ENCODE results near the gene DSC2.
"Not testable (repeated sequence)": the region's sequence is repeated elsewhere in the genome, so short reads cannot be mapped to it uniquely, and the experiment has no call there.

DSC2 gene

GRCh38 chr18:31042406-31043181, 59.6 kb downstream of the DSC2 start, which contains the start of gene DSC3:
TSS of gene DSC3 (minus strand) at chr18:31042742. CDS start at chr18:31042660, 82 bp downstream.
- no peak for DNase-seq

- DNase-seq: no peak
Measured at GRCh38 chr18:31042084-31042405, 60.2 kb downstream of the DSC2 start.

DNA sequence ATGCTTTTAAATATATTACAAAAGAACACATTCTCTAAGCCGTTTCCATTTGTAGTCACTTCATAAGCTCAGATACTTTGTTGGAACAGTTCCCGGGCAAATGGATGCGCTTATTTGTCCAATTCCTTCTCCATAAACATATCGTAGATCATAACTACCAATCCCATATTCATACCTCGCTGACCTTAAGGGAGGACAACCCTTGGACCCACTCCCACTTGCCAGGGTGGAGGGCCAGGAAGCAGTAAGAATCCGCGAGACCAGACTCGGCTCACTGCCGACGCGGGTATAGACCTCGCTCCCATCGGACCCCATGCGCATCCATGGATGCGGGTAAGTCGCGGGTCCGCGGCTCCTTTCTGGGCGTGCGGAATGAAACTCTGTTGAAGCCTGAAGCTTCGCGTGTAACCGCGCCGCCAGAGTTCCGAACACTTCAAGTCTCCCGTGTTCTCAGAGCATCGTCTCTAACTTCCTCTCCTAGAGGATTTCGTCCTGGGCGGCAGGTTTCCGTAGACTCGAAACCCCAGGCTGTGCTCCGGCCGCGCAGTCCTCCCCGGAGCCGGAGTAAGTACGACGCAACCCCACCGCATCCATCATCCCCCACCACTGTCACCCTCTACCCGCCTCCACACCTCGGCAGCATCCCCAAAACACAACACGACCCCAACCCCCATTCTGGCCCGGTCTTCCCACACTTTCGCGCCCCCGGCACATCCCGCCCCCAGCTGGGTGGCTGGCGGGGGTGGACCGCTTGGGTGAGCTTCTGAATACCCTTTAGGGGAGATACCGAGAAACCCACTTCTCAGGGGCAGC, 60.7 kb downstream of the DSC2 start:
- DNase-seq: no peak

GRCh38 chr18:31040686-31041270, 61.4 kb downstream of the DSC2 start:
- no peak for DNase-seq

DNA sequence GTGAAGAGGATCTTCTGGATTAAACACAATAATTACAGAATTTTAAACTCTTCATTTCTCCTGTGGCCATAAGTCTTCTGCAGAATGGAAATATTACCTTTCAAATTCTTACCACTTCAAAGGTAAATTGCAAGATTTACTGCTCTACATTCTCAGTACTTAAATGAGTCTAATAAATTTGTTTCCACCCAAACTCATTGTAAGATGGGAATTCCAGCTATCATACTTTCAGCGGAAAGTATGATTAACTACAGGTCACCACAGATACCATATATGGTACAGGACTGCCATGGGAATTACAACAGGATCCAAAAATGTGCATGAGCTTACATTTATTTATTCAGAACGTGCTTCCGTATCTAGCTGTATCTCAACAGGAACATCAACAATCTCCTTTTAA, 62.8 kb downstream of the DSC2 start:
- DNase-seq: no peak

GRCh38 chr18:31037686-31038085, 64.5 kb downstream of the DSC2 start:
- DNase-seq: not testable (repeated sequence)

- DNase-seq: no peak
Measured at GRCh38 chr18:31034541-31034940, 67.7 kb downstream of the DSC2 start.

DNA sequence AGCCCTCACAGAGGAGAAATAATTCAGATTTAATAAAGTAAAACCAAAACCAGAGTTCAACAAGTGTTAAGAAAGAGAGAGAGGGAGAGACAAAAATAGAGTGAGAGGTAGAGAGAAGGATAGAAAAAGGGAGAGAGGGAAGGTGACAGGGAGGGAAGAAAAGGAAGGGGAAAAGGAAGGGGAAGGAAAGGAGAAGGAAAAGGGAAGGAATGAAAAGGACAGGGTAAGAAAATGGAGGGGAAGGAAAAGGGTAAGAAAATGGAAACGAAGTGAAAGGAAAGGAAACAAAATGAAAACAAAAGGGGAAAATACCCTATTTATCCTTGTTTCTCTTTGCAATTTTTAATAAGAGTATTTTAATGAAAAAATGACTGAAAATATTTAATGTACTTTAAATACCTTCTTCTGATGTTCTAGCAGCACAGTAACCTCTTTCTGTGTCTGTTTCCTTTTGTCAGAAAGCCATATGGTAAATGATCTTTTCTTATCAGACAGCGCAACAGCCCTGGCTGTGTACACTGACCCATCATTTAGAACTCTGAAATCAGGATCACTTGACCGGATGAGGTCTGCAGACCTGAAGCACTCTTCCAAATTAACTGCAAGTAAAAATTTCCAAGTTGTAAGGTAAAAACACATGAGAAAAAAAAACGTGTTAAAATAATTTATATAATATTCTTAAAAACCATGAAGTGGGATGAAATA, 71.5 kb downstream of the DSC2 start:
- DNase-seq: no peak

GRCh38 chr18:31015715-31016434, 86.3 kb downstream of the DSC2 start:
- no peak for DNase-seq

GRCh38 chr18:31011455-31011854, 90.8 kb downstream of the DSC2 start:
- DNase-seq: not testable (repeated sequence)

DNA sequence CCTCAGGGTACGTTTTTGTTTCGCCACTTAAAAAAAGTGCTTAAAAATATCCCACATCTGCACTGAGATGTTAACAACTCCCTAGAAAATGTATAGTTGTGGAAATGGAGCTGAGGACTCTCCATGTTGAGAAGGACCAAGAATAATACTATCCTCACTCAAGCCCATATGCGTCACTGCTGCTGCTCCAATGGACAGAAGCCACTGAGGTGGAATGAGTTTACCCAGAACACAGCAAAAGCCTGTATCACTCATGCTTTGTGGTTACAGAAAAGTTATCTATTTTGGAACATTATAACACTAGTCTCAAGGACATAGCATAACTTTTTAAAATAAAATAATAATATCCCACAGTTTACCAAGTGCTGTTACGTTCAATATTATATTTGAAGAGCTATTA, 91.6 kb downstream of the DSC2 start:
- DNase-seq: no peak
